Endothelial cell of umbilical vein (primary cell): Measurements from ENCODE around the gene CEP128. TPM values are rescaled to one million over a fixed set of nuclear protein-coding genes. Genes with fewer than 3 reads are reported as not detected.

Source experiments
- BruUV-seq: library from RNA; stranded (reverse); fragments of 400-500 nt; replicated peaks from 2 replicates; lab custom pipeline; 2021; lab: Mats Ljungman, UMichigan
- CTCF ChIA-PET: fragments of 300-600, 350-600 bp; sonication (Branson Sonifier 250); formaldehyde crosslinking; loops from one replicate; lab custom pipeline; 2021; ENCODE audit warnings: antibody characterized with exemption, inconsistent platforms; lab: Charles Lee
- POLR2A ChIA-PET: fragments of 300-600, 350-600 bp; sonication (Branson Sonifier 250); formaldehyde crosslinking; loops from one replicate; lab custom pipeline; 2021; ENCODE audit warnings: antibody characterized with exemption, inconsistent platforms; lab: Charles Lee
- DNase-seq: peaks from one replicate; pipeline ENCODE4 v3.0.0-alpha.2; 2011; ENCODE audit warnings: low read depth, low spot score
- FAIRE-seq: peaks from 2 replicates; lab custom pipeline; 2011; peaks lifted over from hg19 to GRCh38; lab: Jason Lieb, UNC
- H2AFZ ChIP-seq: 2 replicates; pipeline ENCODE4 v1.6.0; 2012; ENCODE audit warnings: low read depth, low read length, control low read depth, inconsistent platforms
- H3K27ac ChIP-seq: 2 replicates; pipeline ENCODE4 v1.5.1; 2011; ENCODE audit warnings: low read depth, mild to moderate bottlenecking, control low read depth, low read length, moderate library complexity; ENCODE audit not compliant: insufficient read depth
- H3K27me3 ChIP-seq, 2 experiments: 2 replicates each; pipeline versions ENCODE4 v1.6.0 to v1.6.1; 2011; ENCODE audit warnings: low read length in 2 of 2, mixed read lengths in 1 of 2; ENCODE audit not compliant: control insufficient read depth in 2 of 2, insufficient read depth in 2 of 2
- H3K36me3 ChIP-seq, 2 experiments: 2 replicates in 1 of 2; 3 replicates in 1 of 2; pipeline ENCODE4 v1.5.1; 2011; ENCODE audit warnings: low read length in 2 of 2, mild to moderate bottlenecking in 1 of 2, moderate library complexity in 1 of 2; ENCODE audit not compliant: control insufficient read depth in 2 of 2, insufficient read depth in 2 of 2; ENCODE audit errors: extremely low read depth in 1 of 2
- H3K4me1 ChIP-seq: 3 replicates; pipeline ENCODE4 v1.5.1; 2011; ENCODE audit warnings: mild to moderate bottlenecking, low read length; ENCODE audit not compliant: control insufficient read depth, insufficient read depth; ENCODE audit errors: extremely low read depth
- H3K4me2 ChIP-seq: 2 replicates; pipeline ENCODE4 v1.6.1; 2011; ENCODE audit warnings: low read length, control low read depth, mixed read lengths; ENCODE audit not compliant: insufficient read depth
- H3K4me3 ChIP-seq, 3 experiments: fragments of 200-600 bp in 1 of 3; sonication (generic), shearing (Covaris generic) in 1 of 3; replicated peaks in 1 of 3; 2 replicates each; pipeline ENCODE4 v1.5.1; 2011 to 2016; ENCODE audit warnings: control low read depth in 3 of 3, low read length in 3 of 3, mild to moderate bottlenecking in 2 of 3, inconsistent platforms in 1 of 3, low read depth in 1 of 3, moderate library complexity in 1 of 3; ENCODE audit not compliant: insufficient read depth in 1 of 3
- H3K79me2 ChIP-seq: 2 replicates; pipeline ENCODE4 v1.6.0; 2012; ENCODE audit warnings: low read length, inconsistent platforms; ENCODE audit not compliant: control insufficient read depth, insufficient read depth
- H3K9ac ChIP-seq: replicated peaks from 2 replicates; pipeline ENCODE3; 2011; ENCODE audit warnings: low read length, control low read depth; ENCODE audit not compliant: insufficient read depth; ENCODE audit errors: extremely low read depth
- H3K9me1 ChIP-seq: replicated peaks from 3 replicates; pipeline ENCODE4 v1.6.0; 2011; ENCODE audit warnings: mild to moderate bottlenecking, low read length; ENCODE audit not compliant: control insufficient read depth, insufficient read depth; ENCODE audit errors: extremely low read depth
- H3K9me3 ChIP-seq: replicated peaks from 2 replicates; pipeline ENCODE4 v1.5.1; 2012; ENCODE audit warnings: low read length, inconsistent platforms; ENCODE audit not compliant: control insufficient read depth, insufficient read depth
- H4K20me1 ChIP-seq: replicated peaks from 2 replicates; pipeline ENCODE3; 2011; ENCODE audit warnings: mild to moderate bottlenecking, low read length; ENCODE audit not compliant: control insufficient read depth, insufficient read depth; ENCODE audit errors: extremely low read depth
- EZH2 ChIP-seq: IDR thresholded peaks from 2 replicates; pipeline ENCODE4 v1.6.1; 2012; ENCODE audit warnings: borderline replicate concordance, low read depth, mild to moderate bottlenecking, moderate library complexity, low read length, inconsistent platforms; ENCODE audit not compliant: severe bottlenecking
- FOS ChIP-seq: IDR thresholded peaks from 2 replicates; pipeline ENCODE4 v1.6.1; 2011; ENCODE audit warnings: mild to moderate bottlenecking, low read length, moderate library complexity, borderline replicate concordance; ENCODE audit not compliant: insufficient read depth
- GATA2 ChIP-seq: IDR thresholded peaks from 2 replicates; pipeline ENCODE4 v1.7.0; 2011; ENCODE audit warnings: low read depth, mild to moderate bottlenecking, moderate library complexity, mixed read lengths, low read length; ENCODE audit not compliant: insufficient read length, insufficient read depth
- JUN ChIP-seq: IDR thresholded peaks from 2 replicates; pipeline ENCODE4 v1.6.1; 2011; ENCODE audit warnings: borderline replicate concordance, low read depth; ENCODE audit not compliant: insufficient read length, insufficient read depth
- MYC ChIP-seq: IDR thresholded peaks from one replicate; pipeline ENCODE4 v1.6.1; 2011; ENCODE audit warnings: mild to moderate bottlenecking, low read depth, low read length
- POLR2A ChIP-seq: IDR thresholded peaks from 2 replicates; pipeline ENCODE4 v1.6.1; 2012; ENCODE audit warnings: low read depth, mild to moderate bottlenecking, control low read depth, low read length
- POLR2AphosphoS5 ChIP-seq: IDR thresholded peaks from 2 replicates; pipeline ENCODE4 v1.6.1; 2012; ENCODE audit warnings: low read depth, mild to moderate bottlenecking, control low read depth, low read length, moderate library complexity; ENCODE audit not compliant: insufficient read depth
- dilution Hi-C: fragments of 300-500 bp; cut with MboI; formaldehyde crosslinking; loops from one replicate; pipeline ENCODE4 v1.15.0; 2019; ENCODE audit warnings: low sequenced_read_pairs; ENCODE audit not compliant: extremely low pct_ligation_motif_present
- intact Hi-C: fragments of 100-400 bp; cut with micrococcal nuclease; formaldehyde crosslinking; loops from one replicate; pipeline ENCODE4 v1.10.0; 2022
- polyA plus RNA-seq, 4 experiments: library from polyadenylated mRNA; depleted of rRNA in 3 of 4; stranded (reverse) in 3 of 4; unstranded in 1 of 4; fragments of >200 nt; gene quantifications; 2 replicates each; pipeline versions ENCODE4 v1.2.1 to v1.2.3, GENCODE V29; 2011 to 2012; ENCODE audit warnings: missing spikeins in 1 of 4
- total RNA-seq: library from RNA; stranded (reverse); gene quantifications from 2 replicates; pipeline ENCODE4 v1.2.3, GENCODE V29; 2021
- TF ChIP-seq, protein P1 (sequence below): IDR thresholded peaks from 2 replicates; pipeline ENCODE4 v1.6.1; 2011; ENCODE audit not compliant: insufficient read depth, insufficient read length
- TF ChIP-seq, protein P2 (sequence below), 2 donors: IDR thresholded peaks; 1 replicate in 1 of 2; 2 replicates in 1 of 2; pipeline ENCODE4 v1.5.1; 2011; ENCODE audit warnings: low read length in 2 of 2, mild to moderate bottlenecking in 2 of 2, moderate library complexity in 2 of 2, control low read depth in 1 of 2, inconsistent platforms in 1 of 2, low read depth in 1 of 2; ENCODE audit not compliant: insufficient read depth in 1 of 2; ENCODE audit errors: extremely low read depth in 1 of 2

The CEP128 gene
- total and polyA plus RNA-seq, 2 donors (not counting 3 experiments of a cell fraction or from before 2014, with no cell fraction given), result 0.91 to 23.7 TPM

DNA sequence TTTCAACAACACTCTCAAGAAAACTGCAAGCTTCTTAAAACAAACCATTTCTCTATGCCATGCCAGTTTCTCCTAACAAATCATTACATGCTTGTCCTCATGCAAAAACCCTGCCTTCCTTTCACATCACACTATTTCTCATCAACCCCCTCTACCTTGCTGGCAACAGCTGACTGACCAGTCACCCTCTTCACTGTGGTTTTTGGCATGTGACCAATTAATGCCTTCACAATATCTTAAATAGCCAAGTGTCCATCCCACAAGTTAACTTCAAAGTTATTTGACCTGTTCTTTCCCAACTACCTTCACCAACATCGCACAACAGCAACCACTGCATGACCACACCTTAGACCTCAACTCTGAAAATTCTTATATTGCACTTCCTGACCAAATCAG is 159.6 kb downstream of the CEP128 start:
- H3K36me3 ChIP-seq, result no peaks in the 10 kb centered on the region
- no peaks in the 10 kb centered on the region for H3K79me2 ChIP-seq
- no peaks in the 10 kb centered on the region for H3K9me3 ChIP-seq
- no peaks in the 10 kb centered on the region for H3K9me1 ChIP-seq
- BruUV-seq, result no TSS peak
- H3K4me2 ChIP-seq, result no peak overlapping the region
- no peak overlapping the region for H3K9ac ChIP-seq
- no peaks in the 10 kb centered on the region for H4K20me1 ChIP-seq
- dilution Hi-C loops, result no loop called here
- FAIRE-seq (no peak), DNase-seq (no peak)
- H3K27ac ChIP-seq, result no peak overlapping the region
- no peak overlapping the region for H3K4me3 ChIP-seq
- POLR2A ChIA-PET, result no interaction called here
- no peak overlapping the region for H2AFZ ChIP-seq
- CTCF ChIA-PET, result no interaction called here
- no peaks in the 10 kb centered on the region for H3K27me3 ChIP-seq
- H3K4me1 ChIP-seq, result no peaks in the 10 kb centered on the region
- intact Hi-C loops, result no loop called here
- TF ChIP-seq JUN (no peak), EZH2 (no peak), FOS (no peak), GATA2 (no peak), POLR2AphosphoS5 (no peak), POLR2A (no peak), MYC (no peak)
- TF ChIP-seq, protein P1, sequence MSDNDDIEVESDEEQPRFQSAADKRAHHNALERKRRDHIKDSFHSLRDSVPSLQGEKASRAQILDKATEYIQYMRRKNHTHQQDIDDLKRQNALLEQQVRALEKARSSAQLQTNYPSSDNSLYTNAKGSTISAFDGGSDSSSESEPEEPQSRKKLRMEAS, result no peak
- TF ChIP-seq, protein P2, sequence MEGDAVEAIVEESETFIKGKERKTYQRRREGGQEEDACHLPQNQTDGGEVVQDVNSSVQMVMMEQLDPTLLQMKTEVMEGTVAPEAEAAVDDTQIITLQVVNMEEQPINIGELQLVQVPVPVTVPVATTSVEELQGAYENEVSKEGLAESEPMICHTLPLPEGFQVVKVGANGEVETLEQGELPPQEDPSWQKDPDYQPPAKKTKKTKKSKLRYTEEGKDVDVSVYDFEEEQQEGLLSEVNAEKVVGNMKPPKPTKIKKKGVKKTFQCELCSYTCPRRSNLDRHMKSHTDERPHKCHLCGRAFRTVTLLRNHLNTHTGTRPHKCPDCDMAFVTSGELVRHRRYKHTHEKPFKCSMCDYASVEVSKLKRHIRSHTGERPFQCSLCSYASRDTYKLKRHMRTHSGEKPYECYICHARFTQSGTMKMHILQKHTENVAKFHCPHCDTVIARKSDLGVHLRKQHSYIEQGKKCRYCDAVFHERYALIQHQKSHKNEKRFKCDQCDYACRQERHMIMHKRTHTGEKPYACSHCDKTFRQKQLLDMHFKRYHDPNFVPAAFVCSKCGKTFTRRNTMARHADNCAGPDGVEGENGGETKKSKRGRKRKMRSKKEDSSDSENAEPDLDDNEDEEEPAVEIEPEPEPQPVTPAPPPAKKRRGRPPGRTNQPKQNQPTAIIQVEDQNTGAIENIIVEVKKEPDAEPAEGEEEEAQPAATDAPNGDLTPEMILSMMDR (IDR thresholded peaks at IDR 0.05; ENCODE audit: extremely low read depth in 1 of 2, insufficient read depth in 1 of 2, low read depth in 1 of 2, low read length in 2 of 2), result no peak
